AG08396 (cell line): ENCODE results near the gene MCM9.
"Not testable (repeated sequence)": the region's sequence is repeated elsewhere in the genome, so short reads cannot be mapped to it uniquely, and the experiment has no call there.

Experiments
- DNase-seq: peaks from one replicate; pipeline ENCODE4 v3.0.0; 2012; ENCODE audit warnings: low spot score, mixed read lengths

The MCM9 gene

DNA sequence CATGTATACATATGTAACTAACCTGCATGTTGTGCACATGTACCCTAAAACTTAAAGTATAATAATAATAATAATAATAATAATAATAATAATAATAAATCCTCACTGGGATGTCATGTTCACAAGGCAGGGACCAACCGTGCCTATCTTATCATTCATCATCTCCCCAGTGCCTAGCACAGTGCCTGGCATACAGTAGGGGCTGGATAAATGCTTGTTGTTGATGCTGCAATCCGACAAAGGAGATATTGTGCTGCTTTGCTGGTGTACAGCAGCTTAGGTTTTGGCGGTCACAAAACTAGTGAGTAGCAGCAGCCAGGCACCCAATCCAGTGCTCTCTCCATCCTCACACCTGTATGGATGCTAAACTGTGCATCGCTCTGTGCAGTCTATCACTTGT is 135.1 kb downstream of the MCM9 start:
- DNase-seq = no peak

DNA sequence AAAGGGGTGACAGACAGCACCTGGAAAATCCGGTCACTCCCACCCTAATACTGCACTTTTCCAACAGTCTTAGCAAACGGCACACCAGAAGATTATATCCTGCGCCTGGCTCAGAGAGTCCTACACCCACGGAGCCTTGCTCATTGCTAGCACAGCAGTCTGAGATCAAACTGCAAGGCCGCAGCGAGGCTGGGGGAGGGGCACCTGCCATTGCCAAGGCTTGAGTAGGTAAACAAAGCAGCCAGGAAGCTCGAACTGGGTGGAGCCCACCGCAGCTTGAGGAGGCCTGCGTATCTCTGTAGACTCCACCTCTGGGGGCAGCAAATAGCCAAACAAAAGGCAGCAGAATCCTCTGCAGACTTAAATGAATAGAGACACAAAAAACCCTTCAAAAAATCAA is 138.4 kb downstream of the MCM9 start:
- not testable (repeated sequence) for DNase-seq

DNA sequence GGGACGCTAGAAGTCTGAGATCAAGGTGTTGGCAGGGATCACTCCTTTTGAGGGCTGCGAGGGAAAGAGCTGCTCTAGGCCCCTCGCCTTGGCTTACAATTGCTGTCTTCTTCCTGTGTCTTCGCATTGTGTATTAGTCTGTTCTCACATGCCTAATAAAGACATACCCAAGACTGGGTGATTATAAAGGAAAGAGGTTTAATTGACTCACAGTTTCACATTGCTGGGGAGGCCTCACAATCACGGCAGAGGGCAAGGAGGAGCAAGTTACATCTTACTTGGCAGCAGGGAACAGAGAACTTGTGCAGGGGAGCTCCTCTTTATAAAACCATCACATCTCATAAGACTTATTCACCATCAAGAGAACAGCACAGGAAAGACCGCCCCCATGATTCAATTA is 143.5 kb downstream of the MCM9 start:
- DNase-seq = no peak

DNA sequence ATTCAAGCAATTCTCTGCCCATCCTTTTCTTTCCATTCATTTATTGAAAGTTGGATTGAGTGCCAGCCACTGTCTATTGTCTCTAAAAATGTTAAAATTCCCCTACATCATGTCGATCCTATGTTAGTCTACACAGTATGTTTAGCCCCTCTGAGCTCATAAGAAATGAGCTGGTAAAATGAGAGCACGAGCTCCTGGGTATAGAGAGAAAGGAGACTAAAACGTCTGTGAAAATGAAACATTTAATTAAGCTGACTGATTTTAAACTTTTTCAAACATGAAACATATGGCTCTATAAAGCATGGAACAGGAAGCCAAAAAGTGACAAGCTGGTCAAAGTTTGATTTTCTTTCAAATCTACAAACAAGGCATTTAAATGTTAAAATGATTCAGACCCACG is 145.0 kb downstream of the MCM9 start:
- no peak for DNase-seq

DNA sequence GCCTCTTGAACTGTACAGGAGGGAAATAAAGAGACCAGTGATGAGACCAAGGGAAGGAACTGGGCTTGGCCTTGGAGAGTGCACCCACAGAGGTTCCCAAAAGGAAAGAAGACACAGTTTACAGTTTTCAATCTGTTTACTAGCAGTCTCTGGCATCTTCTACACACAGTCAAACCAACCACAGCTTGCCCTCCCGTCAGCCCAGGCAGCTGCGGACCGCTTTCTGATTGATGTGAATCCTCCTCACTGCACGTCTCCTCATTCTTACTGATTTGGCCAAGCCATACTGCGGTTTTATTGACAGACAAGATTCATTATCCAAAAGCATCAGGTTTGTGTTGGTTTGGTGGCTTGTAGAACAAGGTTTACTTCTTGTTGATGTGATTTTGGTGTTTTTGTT is 145.5 kb downstream of the MCM9 start:
- no peak for DNase-seq

DNA sequence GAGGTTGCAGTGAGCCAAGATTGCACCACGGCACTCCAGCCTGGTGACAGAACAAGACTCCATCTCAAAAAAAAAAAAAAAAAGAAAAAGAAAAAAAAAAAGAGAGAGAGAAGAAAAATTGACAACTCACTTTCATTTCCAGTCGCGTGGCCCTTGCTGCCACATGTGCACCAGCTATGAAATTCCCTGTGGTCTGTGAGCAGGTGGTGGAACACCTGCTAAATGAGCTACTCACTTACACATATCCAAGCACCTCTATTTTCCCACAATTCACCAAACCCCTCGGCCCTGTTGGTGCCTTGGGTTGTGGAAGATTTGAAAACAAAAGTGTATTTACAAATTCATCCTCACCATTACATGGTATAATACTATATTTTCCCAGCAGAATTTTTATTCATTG is 146.3 kb downstream of the MCM9 start:
- no peak for DNase-seq

DNA sequence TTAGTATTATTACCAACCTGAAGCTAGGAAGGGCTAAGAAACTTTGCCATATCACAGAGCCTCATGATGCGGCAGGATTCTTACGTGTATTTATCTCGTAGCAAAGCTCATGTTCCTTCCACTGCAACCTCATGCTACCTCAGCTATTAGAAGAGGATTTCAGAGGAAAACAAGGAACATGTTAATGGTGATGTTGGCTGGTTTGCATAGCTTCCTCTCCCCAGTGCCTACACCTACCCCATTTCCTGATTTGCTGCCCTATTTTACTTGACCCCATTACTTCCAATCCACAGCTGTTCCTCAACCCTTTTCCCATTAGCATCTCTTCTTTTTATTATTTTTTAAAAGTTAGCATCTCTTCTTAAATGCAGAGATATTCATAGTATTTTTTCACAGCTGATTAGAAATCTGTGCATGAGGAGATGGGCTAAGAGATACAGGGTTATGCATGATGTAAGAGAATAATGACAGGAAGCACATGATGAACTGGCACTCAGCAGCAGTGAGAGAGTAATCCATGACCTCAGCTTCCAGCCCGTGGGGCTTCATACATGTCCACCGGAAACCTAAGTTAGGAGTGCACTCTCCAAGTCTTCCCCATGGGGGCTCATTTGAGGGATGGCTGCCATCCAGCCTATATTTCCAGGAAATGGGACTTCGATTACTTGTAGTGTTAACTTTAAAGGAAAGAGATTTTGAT is 147.1 kb downstream of the MCM9 start:
- no peak for DNase-seq

DNA sequence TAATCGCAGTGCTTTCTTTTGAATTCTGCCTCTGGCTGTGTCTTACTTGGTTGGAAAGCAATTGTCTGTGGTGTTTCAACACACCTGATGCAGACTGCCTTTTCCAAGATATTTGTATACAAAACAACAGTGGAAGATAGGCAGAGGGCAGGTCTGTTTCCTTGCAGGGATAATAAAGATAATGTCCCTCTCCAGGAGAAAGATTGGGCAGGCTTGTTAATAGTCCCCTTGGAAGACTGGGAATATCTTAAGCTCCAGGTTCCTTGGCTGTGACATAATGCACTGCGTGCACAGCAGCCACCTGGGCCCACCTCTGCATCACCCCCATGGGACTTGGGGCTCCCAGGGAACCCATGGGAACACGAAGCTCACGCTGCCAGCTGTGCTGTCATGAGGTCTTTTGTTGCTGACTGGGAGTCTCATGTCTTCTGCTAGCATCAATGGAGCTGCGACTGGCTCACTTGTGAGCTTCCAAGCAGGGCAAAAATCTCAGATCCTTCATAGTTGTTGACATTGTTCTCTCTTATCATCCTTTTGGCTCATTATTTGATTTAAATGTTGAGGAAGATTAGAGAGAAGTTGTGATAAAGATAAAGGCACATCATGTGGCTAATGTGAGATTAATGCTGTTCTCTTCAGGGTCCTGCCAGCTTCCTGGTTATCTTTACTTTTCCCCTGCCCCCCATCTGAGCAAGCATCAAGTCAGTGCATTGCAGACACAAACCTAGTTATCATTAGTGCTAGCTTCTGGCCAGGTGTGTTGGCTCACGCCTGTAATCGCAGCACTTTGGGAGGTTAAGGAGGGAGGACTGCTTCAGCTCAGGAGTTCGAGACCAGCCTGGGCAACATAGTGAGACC is 148.1 kb downstream of the MCM9 start:
- no peak for DNase-seq

DNA sequence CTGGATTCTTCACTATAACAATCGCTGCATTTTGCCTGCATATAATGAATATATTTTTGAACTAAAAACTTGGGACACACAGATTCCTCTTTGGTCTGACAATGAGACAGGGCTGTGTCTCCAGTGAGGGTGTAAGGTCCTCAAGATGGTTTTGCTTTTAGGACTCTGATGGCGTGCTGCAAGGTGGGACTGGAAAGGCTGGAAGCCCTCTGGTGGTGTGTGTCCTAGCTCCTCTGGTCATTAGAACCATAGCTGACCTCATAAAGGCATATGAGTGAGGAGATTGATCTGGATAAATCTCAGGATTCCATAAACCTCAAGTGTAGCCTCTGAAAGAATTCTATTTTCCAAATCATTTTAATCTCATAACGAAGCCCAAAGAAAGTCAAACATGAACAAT is 149.4 kb downstream of the MCM9 start:
- no peak for DNase-seq

DNA sequence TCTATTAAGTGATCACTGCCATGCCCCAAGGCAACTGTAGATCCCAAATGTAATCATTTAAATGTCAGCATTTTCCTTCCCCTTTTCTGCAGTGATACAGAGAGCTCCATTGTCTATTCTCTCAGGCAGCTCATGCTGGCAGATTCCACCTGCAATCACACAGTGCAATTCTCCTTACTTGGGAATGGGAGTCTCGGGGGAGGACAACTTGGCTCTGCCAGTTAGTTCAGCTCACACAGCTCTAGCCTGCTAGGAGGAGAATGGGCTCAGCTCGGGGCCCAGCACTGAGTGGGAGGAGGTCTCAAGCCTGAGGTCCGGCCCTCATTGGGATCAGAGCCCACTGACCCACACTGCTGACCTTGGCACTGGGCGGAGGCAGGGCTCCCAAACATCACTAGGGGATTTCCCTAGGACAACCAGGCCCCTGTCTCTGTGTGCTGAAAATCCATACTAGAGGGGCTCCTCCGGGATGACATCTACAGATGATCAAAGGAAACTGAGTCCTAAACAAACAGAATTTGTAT is 150.3 kb downstream of the MCM9 start:
- DNase-seq = no peak

DNA sequence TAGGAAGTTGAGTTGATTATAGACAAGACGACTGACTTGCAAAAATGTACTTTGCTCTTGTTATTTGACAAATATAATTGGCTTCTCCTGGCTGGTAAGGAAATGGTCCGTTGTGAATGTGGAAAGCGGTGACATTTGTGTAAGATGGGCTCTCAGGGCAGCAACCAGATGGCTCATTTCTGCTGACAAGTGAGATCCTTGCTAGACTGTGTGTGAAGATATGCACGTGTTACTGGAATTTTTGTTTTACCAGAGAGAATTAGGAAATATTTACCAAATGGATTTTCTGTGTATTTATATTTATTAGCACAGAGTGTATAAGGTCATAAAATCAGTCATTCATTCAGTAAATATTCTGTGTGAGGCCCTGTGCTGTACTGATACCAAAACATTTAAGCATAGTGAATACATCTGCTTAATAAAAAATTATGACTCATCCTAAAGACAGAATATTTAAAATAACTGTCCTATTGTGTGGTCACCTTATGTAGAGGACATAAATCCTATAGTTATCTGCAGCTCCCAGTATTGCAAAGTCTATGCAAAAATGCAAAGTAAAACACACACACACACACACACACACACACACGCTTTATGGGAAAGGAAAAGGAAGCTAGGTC is 150.9 kb downstream of the MCM9 start:
- no peak for DNase-seq

DNA sequence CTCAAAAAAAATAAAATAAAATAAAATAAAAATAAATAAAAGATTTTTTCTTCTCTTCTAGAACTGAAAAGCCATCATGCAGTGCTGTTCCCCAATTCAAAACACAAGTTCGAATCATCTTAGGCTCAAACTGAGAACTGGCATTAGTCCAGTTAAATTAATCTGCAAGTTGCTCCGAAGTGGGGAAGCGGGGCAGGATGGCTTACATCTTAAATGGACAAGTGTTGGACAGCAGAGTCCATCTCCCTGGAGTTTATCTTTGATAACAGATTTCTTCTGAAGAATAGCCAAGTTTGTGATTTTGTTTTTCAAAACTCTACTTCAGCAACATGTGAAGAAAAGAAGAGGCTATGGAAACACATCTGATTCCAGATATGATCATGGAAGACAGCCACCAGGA is 152.3 kb downstream of the MCM9 start:
- DNase-seq = no peak

DNA sequence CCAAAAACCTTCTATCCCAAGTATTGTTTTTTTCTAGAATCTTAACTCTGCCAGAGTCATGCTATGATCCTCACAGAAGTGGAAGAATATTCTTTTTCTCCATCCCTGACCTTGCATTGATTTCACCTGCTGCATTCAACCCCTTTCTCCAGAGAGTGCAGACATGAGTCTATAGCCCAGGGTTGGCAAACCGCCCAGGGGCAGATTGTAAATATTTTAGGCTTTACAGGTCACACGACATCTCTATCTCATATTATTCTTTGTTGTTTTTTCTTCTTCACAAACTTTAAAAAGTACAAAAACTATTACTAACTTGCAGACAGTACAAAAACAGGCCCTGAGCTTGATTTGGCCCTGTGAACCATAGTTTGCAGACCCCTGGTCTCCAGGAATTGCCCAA is 153.1 kb downstream of the MCM9 start:
- DNase-seq = no peak

DNA sequence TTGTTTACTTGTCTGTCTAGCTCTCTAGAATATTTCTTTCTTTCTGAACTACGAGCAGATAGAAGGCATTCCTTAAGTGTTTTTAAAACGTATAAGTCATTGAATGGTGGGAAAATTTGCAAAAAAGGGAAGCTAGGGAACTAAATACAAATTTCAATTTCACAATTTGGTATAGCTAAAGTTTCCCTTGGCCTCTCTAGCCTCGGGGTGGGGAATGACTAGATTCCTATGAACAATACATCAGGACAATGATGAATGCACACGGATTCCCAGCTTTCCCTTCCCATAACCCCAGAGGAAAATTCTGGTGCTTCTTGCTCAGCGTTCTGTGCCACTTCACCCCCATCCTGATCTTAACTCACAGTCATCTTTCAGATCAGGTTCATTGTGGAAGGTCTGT is 154.3 kb downstream of the MCM9 start:
- DNase-seq = no peak

DNA sequence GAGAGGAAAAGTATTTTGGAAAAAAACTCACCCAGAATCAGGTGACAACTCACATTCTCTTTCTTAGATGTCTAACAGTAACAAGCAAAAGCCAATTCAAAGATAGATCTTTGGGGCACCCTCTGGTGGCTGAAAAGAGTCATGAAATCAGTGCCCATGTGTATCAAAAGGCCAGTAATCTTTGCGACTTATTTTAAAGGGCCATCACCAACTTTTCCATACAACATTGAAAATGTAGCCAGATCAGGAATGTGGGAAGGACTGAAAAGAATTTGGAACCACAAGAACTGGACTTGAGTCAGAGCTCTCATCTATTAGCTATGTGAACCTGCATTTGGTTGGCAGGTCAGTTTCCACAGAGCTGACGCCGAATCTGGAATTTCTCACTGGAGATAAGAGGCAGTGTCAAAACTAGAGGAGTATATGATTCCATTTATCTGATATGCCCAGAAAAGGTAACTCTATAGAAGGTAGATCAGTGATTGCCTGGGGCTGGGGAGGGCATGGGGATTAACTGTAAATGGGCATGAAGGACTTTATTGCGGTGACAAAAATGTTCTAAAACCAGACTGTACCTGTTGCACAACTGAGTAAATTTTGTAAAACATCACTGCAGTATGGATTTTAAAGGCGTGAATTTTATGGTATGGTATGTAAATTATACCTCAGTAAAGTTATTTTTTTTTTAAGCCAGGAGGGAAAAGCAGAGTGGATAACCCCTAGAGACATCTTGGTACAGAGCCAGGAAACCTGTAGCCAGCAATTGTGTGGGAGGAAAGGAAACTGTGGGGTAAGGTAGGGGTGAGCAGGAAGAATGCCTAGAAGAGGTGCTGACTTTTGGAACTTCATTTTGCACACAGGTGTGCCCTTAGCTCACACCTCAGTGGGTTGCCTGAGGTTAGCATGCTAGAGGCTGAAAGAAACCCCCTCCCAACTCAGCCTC is 158.1 kb downstream of the MCM9 start:
- peak; percentile 70 for DNase-seq

DNA sequence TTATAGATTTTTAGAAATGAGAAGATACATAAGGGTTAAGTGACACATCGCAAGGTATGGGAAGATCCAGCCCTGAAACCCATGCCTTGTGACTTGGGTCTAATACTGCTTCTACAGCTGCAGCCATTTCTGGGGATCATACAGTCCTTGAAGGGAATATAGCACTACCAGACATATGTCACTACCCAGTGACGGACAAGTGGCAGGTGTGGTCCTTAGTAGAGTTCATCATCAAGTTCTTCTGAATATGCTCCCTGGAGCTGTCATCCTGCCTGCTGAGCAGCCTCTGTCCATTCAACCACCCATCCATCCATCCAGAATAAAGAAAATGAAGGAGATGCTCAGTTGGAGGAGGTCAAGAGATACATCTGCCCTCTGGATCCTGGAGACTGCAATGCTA is 159.6 kb downstream of the MCM9 start:
- DNase-seq = no peak

DNA sequence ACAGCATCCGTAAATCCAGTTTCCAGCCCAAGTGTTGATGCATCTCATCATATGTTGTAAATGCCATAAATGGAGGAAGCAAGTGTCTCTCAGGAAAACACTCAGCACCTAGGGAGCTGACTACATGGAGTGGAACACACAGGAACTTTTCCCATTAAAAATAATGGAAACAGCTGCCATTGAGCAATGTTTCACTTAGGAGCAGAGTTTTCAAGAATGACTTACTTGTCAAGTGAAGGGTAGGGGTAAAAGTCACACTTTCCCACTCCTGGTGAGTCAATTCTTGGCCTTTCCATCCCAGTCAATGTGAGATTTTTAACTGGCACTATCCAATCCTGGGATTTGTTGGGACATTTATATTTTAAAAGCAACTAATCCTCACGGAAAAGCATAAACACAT is 160.4 kb downstream of the MCM9 start:
- no peak for DNase-seq

DNA sequence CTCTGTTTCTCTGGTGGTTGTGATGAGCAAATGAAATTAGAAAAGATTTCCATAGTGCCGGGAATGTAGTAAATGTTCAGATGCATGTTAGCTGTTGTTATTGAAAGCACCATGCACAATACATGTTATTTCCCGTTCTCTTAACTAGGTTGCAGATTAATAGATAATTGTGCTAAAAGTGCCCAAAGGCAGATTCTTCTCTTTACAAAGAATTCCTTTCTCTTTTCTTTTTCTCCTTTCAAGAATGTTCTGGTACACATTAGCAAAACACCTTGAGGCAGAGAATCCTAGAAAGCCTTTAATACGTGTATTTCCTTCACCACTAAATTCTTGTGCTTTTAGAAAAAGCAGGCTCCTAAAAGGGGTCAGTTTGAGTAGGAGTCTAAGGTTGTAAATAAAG is 162.1 kb downstream of the MCM9 start:
- DNase-seq = no peak

DNA sequence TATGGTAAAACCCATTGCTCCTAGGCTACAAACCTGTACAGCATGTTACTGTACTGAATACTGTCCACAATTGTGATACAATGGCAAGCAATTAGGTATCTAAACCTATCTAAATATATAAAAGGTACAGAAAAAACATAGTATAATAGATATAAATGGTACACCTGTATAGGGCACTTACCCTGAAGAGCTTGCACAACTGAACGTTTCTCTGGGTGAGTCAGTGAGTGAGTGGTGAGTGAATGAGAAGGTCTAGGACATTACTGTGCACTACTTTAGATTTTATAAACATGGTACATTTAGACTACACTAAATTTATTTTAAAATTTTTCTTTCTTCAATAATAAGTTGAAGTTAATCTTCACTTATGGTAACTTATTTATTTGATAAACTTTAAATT is 163.7 kb downstream of the MCM9 start:
- no peak for DNase-seq

DNA sequence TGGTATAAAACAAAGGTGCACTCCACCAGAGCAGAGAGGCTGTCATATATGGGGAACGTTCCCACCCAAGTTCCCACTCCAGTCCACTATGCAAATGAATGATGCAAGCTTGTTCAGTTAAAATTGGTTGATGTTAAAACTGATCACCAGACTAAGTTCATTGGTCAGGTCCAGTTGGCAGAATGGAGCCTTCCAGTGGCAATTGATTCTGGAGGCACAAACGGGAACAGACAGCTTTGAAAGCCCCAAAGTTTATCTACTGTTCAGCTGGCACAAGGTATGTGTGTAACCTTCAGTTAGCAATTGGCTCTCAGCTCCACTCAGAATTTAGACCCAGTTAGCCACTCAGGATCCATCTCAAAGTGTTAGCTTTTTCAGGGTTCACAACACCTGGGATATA is 164.1 kb downstream of the MCM9 start:
- no peak for DNase-seq

DNA sequence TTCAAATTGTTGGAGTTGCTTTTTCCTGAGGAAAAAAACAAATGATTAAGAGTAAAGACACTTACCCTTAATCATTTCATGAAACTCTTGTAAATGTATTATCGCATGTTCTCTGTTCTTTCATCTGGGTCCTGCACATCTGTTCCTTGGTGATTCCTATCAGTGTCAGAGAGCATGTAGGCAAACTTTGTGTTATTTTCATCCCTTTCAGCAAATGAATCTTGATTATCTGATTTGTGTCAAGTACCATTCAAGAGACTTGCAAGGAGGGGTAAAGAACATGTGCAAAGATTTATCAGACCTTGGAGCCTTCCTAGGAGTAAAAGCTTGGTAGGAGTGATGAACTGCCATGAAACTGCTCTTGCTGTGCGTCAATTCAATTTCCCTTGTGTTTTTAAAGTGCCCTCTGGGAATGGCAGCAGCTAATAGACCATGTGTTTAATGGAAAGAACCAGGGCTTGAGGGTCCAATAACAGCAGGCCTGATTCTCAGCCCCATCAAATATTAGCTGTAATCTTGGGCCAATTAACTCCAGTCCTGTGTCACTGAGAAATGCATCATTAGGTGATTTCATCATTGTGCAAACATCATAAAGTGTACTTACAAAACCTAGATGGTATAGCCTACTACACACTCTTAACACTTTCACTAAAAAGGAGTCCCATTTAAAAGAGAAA is 164.7 kb downstream of the MCM9 start:
- DNase-seq = no peak
